NCI-H345 treated with DMSO at 0.1 percent for 48 hours (cell line): ENCODE results near the gene FAM181B.

ENCODE experiments used
- DNase-seq: peaks from one replicate; lab custom pipeline; 2025; ENCODE audit not compliant: unreplicated experiment; lab: John Stamatoyannopoulos, UW

The FAM181B gene

DNA sequence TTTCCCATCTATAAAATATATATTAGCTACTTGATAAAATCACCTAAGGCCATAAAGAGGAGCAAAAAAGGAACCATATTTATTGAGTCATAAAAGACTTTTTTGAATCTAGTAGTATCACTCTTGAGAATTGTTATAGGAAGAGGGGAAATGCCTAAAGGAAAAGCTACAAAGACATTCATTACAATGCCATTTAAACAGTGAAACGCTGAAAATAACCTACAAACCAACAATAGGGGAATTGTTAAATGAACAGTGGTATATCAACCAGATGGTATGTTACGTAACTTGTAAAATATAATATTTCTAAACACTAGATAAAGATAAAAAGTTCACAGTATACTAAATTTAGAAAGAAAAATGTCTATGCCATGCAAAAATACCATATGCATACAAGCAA is 47.5 kb downstream of the FAM181B start:
- no peak for DNase-seq

DNA sequence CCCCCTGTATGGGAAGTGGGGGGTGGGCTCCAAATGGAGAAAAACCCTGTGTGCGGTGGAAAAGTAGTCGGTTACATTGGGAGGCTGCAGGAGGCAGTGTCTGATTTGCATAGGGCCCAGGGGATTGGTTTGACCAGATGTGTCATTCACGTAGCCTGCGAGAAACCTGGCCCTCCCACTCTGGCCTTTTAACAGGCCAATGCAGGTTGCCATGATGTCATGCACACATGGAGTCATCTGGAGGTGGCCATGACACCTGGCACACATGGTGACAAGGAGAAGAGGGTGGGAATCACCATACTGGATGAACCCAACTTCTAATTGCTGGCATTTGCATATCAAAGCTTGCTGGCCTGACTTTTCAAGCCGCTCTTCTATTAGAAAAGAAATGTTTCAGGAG is 50.6 kb downstream of the FAM181B start:
- DNase-seq = no peak

DNA sequence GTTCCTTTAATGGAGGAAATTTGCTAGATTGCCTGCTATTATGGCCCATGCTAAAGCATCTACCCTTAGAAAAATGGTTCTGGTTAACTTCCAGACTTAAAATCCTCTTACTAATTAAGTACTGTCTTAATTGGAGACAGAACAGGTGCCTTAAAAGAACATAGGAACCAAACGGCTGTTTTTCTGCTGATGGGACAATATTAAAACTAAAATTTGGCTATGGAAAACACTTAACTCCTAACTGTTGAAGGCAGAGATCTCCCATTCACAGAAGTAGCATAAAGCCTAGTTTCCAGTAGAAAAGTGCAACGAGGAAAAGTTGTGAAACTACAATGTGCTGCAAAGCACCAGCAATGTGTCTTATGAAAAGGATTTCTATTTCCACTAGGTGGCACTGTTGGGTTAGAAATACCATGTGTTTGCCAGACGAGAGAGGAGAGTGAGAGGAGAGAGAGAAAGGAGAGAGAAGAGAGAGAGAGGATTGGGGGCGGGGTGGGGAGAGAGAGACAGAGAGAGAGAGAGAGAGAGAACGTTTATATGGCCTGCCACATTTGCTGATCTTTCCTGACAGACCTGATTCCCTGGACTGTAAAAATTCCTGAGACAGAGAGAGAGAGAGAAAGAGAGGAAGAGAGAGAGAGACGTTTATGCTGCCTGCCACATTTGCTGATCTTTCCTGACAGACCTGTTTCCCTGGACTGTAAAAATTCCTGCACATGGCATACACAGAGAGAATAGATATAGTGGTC is 51.5 kb downstream of the FAM181B start:
- DNase-seq = no peak

- no peak for DNase-seq
These were observed 53.4 kb downstream of the FAM181B start for GRCh38 chr11:82680252-82680651.
